Measurements from ENCODE around the gene SERINC3.

- TF ChIP-seq, protein P1, sequence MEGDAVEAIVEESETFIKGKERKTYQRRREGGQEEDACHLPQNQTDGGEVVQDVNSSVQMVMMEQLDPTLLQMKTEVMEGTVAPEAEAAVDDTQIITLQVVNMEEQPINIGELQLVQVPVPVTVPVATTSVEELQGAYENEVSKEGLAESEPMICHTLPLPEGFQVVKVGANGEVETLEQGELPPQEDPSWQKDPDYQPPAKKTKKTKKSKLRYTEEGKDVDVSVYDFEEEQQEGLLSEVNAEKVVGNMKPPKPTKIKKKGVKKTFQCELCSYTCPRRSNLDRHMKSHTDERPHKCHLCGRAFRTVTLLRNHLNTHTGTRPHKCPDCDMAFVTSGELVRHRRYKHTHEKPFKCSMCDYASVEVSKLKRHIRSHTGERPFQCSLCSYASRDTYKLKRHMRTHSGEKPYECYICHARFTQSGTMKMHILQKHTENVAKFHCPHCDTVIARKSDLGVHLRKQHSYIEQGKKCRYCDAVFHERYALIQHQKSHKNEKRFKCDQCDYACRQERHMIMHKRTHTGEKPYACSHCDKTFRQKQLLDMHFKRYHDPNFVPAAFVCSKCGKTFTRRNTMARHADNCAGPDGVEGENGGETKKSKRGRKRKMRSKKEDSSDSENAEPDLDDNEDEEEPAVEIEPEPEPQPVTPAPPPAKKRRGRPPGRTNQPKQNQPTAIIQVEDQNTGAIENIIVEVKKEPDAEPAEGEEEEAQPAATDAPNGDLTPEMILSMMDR (IDR thresholded peaks at IDR 0.05), result no peak
- no peak for TF ChIP-seq POLR2A (IDR thresholded peaks at IDR 0.05)
- TF ChIP-seq EP300 (IDR thresholded peaks at IDR 0.05), result no peak
- TF ChIP-seq POLR2AphosphoS5 (IDR thresholded peaks at IDR 0.05), result no peak
These were observed 5.4 kb downstream of the SERINC3 start for GRCh38 chr20:44516491-44516890.

Data from gastroesophageal sphincter (tissue), 3 donors.